ENCODE data around the gene UBAP1. TPM values are rescaled to one million over a fixed set of nuclear protein-coding genes. Genes with fewer than 3 reads are reported as not detected.
A peak's percentile ranks its signal among the peaks of the same experiment; 100 is the strongest.

UBAP1 gene
- total RNA-seq (27.0 and 29.3 TPM in 2 replicates), polyA plus RNA-seq (20.4 and 22.3 TPM in 2 replicates), polyA minus RNA-seq (15.3 and 22.1 TPM in 2 replicates)
- 17.2 TPM for total RNA-seq (2013)

DNA sequence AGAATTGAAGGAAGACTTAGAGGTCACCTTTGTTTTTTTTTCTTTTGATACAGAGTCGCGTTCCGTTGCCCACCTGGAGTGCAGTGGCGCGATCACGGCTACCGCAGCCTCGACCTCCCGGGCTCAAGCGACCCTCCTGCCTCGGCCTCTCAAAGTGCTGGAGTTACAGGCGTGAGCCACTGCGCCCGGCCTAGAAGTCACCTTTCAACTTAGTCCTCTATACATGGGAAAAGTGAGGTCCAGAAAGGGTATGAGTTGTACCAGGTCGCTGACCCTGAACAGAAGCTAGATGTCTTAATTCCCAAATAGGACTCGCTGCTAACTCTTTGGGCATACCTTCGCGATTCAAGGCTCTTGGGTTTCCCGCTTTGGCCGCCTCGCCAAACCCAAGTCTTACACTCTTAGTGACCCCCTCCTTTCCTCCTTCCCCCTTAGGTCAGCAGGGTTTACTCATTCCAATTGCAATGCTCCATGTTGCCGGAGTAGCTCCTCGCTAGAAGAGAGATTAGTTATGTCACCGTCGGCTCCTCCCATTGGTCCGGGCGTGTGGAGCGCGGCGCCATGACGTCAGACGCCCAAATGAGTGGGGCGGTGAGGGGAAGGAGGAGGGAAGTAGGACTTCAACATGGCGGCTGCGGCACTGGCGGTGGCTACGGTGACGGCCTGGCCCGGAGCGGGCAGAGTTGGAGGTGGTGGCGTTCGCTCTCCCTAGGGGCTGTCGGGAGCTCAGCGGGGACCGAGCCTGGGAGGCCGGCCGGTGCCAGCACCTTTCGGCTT is at the start of gene UBAP1:
UBAP1 (plus strand) TSS at position 608 of the 777 bp plus-strand sequence. CDS start 41,872 bp downstream, outside the sequence.
- Histone ChIP-seq H3K36me3 (replicated peaks in 1 of 2; ENCODE audit: control extremely low read depth in 1 of 2, control insufficient read depth in 1 of 2, extremely low read depth in 1 of 2, insufficient read depth in 2 of 2, low read length in 1 of 2) (no peaks in the 10 kb centered on the region), H2AFZ (ENCODE audit: insufficient read depth, low read depth, low read length, poor library complexity, severe bottlenecking) (peak within 1 kb of the TSS; percentile 78), H3K9ac (ENCODE audit: low read length) (peak within 1 kb of the TSS; percentile 79), H3K27ac (ENCODE audit: low read length in 2 of 2) (peak within 1 kb of the TSS; percentile 84 to 88), H3K4me2 (replicated peaks; ENCODE audit: low read depth, low read length, poor library complexity, severe bottlenecking) (peak within 1 kb of the TSS; percentile 81), H3K79me2 (ENCODE audit: control insufficient read depth, insufficient read depth, low read length) (peaks cover 64% of the 10 kb centered on the region), H3K4me1 (ENCODE audit: control insufficient read depth in 2 of 2, insufficient read depth in 2 of 2, low read length in 2 of 2) (peaks cover 8 to 21% of the 10 kb centered on the region in 2 donors), H4K20me1 (ENCODE audit: control insufficient read depth, insufficient read depth, low read length, poor library complexity, severe bottlenecking) (peaks cover 10% of the 10 kb centered on the region), H3K27me3 (replicated peaks in 1 of 4; ENCODE audit: control extremely low read depth in 1 of 4, control insufficient read depth in 3 of 4, insufficient read depth in 4 of 4, low read length in 3 of 4) (peaks cover 0 to 18% (median 2%) of the 10 kb centered on the region in 4 experiments), H3K9me3 (ENCODE audit: control extremely low read depth in 1 of 3, control insufficient read depth in 2 of 3, insufficient read depth in 1 of 3, low read length in 2 of 3) (no peaks in the 10 kb centered on the region), H3K4me3 (ENCODE audit: control extremely low read depth in 1 of 5, extremely low read depth in 1 of 5, insufficient read depth in 1 of 5, low read depth in 2 of 5, low read length in 4 of 5) (peak within 1 kb of the TSS; percentile 68 to 94 (median 75))
- Mint-ChIP-seq H3K27me3 (no peaks in the 10 kb centered on the region), H3K4me3 (peak within 1 kb of the TSS; percentile 92), H3K9me3 (ENCODE audit: insufficient read depth) (no peaks in the 10 kb centered on the region), H3K4me1 (peaks cover 18% of the 10 kb centered on the region), H3K27ac (peak within 1 kb of the TSS; percentile 93)
- WGBS (ENCODE audit: insufficient coverage): 0% methylated on average over 40 of the region's 48 CpGs
- intact Hi-C loops (cut with micrococcal nuclease): loop anchor here (1.0 to 5.0 kb wide), 6 partner anchors 7 to 366 kb away; partner anchors contain the start of genes DCAF12, KIF24, MYORG and NUDT2
- CTCF ChIA-PET: interaction anchor here (1.0 to 1.2 kb wide), 2 partner anchors 129 to 200 kb away, joined by 3 to 4 read pairs; partner anchors contain the start of gene UBAP2
- TF ChIP-seq EZH2 (IDR thresholded peaks at IDR 0.05; ENCODE audit: borderline replicate concordance, insufficient read depth, low read depth, low read length, poor library complexity, severe bottlenecking) (no peak), CTCF (IDR thresholded peaks at IDR 0.05) (no peak)
- POLR2A ChIA-PET: interaction anchor here (0.9 to 1.9 kb wide), 2 partner anchors 130 to 152 kb away, joined by 5 to 8 read pairs; partner anchors contain the start of gene UBAP2
- ATAC-seq (ENCODE audit: low read depth): peak; percentile 99
- peak; percentile 95 for DNase-seq

DNA sequence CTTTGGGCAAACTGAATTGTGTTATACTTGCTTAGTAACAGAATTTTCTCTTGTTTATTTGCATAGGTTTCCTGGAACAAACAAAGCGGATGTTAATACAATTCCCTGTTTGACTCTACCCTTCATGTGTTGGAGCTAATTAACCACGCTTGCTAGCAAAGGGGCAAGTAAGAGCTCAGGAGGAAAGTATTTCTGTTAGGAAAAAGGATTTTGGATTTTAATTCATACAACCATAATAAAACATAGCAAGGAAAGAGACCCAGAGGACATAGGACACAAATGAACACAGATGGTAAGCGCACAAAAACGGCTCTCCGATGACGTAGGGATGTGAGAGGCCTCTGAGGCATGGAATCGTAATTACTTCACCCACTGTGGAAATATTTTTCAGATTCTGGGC is 47.3 kb upstream of the UBAP1 start:
- Mint-ChIP-seq H3K27me3 (peaks cover 50% of the 10 kb centered on the region), H3K9me3 (ENCODE audit: insufficient read depth) (no peaks in the 10 kb centered on the region), H3K4me1 (peaks cover 9% of the 10 kb centered on the region), H3K27ac (no peak overlapping the region), H3K4me3 (no peak overlapping the region)
- H3K4me2 ChIP-seq (replicated peaks; ENCODE audit: low read depth, low read length, poor library complexity, severe bottlenecking): no peak overlapping the region
- no peak overlapping the region for H2AFZ ChIP-seq (ENCODE audit: insufficient read depth, low read depth, low read length, poor library complexity, severe bottlenecking)
- peaks cover 0 to 55% (median 0%) of the 10 kb centered on the region in 3 donors for H3K9me3 ChIP-seq (ENCODE audit: control extremely low read depth in 1 of 3, control insufficient read depth in 2 of 3, insufficient read depth in 1 of 3, low read length in 2 of 3)
- CTCF ChIA-PET: no interaction called here
- intact Hi-C loops (cut with micrococcal nuclease): no loop called here
- H3K4me1 ChIP-seq (ENCODE audit: control insufficient read depth in 2 of 2, insufficient read depth in 2 of 2, low read length in 2 of 2): peaks cover 12 to 13% of the 10 kb centered on the region in 2 donors
- WGBS (ENCODE audit: insufficient coverage): 96% methylated on average over 4 of the region's 7 CpGs
- POLR2A ChIA-PET: no interaction called here
- no peak overlapping the region for H3K4me3 ChIP-seq (ENCODE audit: control extremely low read depth in 1 of 5, extremely low read depth in 1 of 5, insufficient read depth in 1 of 5, low read depth in 2 of 5, low read length in 4 of 5)
- DNase-seq (no peak), ATAC-seq (ENCODE audit: low read depth) (no peak)
- no peaks in the 10 kb centered on the region for H3K36me3 ChIP-seq (replicated peaks in 1 of 2; ENCODE audit: control extremely low read depth in 1 of 2, control insufficient read depth in 1 of 2, extremely low read depth in 1 of 2, insufficient read depth in 2 of 2, low read length in 1 of 2)
- no peaks in the 10 kb centered on the region for H3K79me2 ChIP-seq (ENCODE audit: control insufficient read depth, insufficient read depth, low read length)
- no peak for TF ChIP-seq CTCF (IDR thresholded peaks at IDR 0.05)
- TF ChIP-seq EZH2 (IDR thresholded peaks at IDR 0.05; ENCODE audit: borderline replicate concordance, insufficient read depth, low read depth, low read length, poor library complexity, severe bottlenecking): no peak
- H3K27ac ChIP-seq (ENCODE audit: low read length in 2 of 2): no peak overlapping the region
- H4K20me1 ChIP-seq (ENCODE audit: control insufficient read depth, insufficient read depth, low read length, poor library complexity, severe bottlenecking): peaks cover 11% of the 10 kb centered on the region
- no peak overlapping the region for H3K9ac ChIP-seq (ENCODE audit: low read length)
- peaks cover 0 to 87% (median 53%) of the 10 kb centered on the region in 4 experiments for H3K27me3 ChIP-seq (replicated peaks in 1 of 4; ENCODE audit: control extremely low read depth in 1 of 4, control insufficient read depth in 3 of 4, insufficient read depth in 4 of 4, low read length in 3 of 4)

Measured in B cell (primary cell).